ENCODE measurements around the gene KBTBD4.
"Not testable (repeated sequence)": the region's sequence is repeated elsewhere in the genome, so short reads cannot be mapped to it uniquely, and the experiment has no call there.

The KBTBD4 gene

GRCh38 chr11:47552566-47553405 is 26.0 kb downstream of the KBTBD4 start, which contains the start of gene CELF1:
TSS of gene CELF1 (minus strand) at chr11:47553132. CDS start at chr11:47499523, 53,609 bp downstream.
- peak; percentile 92 for DNase-seq (ENCODE audit: low read depth)
- peak; percentile 57 for TF ChIP-seq CTCF (IDR thresholded peaks at IDR 0.05; ENCODE audit: insufficient read depth, low read depth, low read length, missing control alignments)
- peak within 1 kb of the TSS; percentile 85 for H3K4me3 ChIP-seq (ENCODE audit: low read length)

- H3K4me3 ChIP-seq (ENCODE audit: low read length), result peak overlapping the region; percentile 85
- DNase-seq (ENCODE audit: low read depth), result peak; percentile 33
- no peak for TF ChIP-seq CTCF (IDR thresholded peaks at IDR 0.05; ENCODE audit: insufficient read depth, low read depth, low read length, missing control alignments)
Measured at GRCh38 chr11:47552056-47552565, 26.7 kb downstream of the KBTBD4 start.

GRCh38 chr11:47551086-47551485 is 27.7 kb downstream of the KBTBD4 start:
- DNase-seq (ENCODE audit: low read depth), result peak; percentile 40
- H3K4me3 ChIP-seq (ENCODE audit: low read length), result peak overlapping the region; percentile 85
- peak; percentile 47 for TF ChIP-seq CTCF (IDR thresholded peaks at IDR 0.05; ENCODE audit: insufficient read depth, low read depth, low read length, missing control alignments)

- no peak overlapping the region for H3K4me3 ChIP-seq (ENCODE audit: low read length)
- peak; percentile 30 for DNase-seq (ENCODE audit: low read depth)
- no peak for TF ChIP-seq CTCF (IDR thresholded peaks at IDR 0.05; ENCODE audit: insufficient read depth, low read depth, low read length, missing control alignments)
Measured at GRCh38 chr11:47550288-47551047, 28.3 kb downstream of the KBTBD4 start.

- DNase-seq (ENCODE audit: low read depth); H3K4me3 ChIP-seq (ENCODE audit: low read length): not testable (repeated sequence)
Measured at GRCh38 chr11:47546274-47546673, 32.5 kb downstream of the KBTBD4 start.

GRCh38 chr11:47545298-47545697 is 33.5 kb downstream of the KBTBD4 start:
- no peak for TF ChIP-seq CTCF (IDR thresholded peaks at IDR 0.05; ENCODE audit: insufficient read depth, low read depth, low read length, missing control alignments)
- no peak for DNase-seq (ENCODE audit: low read depth)
- no peak overlapping the region for H3K4me3 ChIP-seq (ENCODE audit: low read length)

- no peak for TF ChIP-seq CTCF (IDR thresholded peaks at IDR 0.05; ENCODE audit: insufficient read depth, low read depth, low read length, missing control alignments)
- H3K4me3 ChIP-seq (ENCODE audit: low read length), result no peak overlapping the region
- peak; percentile 12 for DNase-seq (ENCODE audit: low read depth)
Measured at GRCh38 chr11:47541070-47541469, 37.7 kb downstream of the KBTBD4 start.
